ENCODE data around the gene LIN9. TPM values are rescaled to one million over a fixed set of nuclear protein-coding genes. Genes with fewer than 3 reads are reported as not detected.

LIN9 gene
- total and polyA plus RNA-seq, 2 of the 13 experiments (the other 11 are each of a cell fraction or from before 2014, with no cell fraction given), result 3.0 to 10.0 TPM

- TF ChIP-seq, protein P1, sequence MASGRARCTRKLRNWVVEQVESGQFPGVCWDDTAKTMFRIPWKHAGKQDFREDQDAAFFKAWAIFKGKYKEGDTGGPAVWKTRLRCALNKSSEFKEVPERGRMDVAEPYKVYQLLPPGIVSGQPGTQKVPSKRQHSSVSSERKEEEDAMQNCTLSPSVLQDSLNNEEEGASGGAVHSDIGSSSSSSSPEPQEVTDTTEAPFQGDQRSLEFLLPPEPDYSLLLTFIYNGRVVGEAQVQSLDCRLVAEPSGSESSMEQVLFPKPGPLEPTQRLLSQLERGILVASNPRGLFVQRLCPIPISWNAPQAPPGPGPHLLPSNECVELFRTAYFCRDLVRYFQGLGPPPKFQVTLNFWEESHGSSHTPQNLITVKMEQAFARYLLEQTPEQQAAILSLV (CRISPR knock-in tag; IDR thresholded peaks at IDR 0.05; ENCODE audit: borderline replicate concordance), result no peak; the same call in 1 of the 2 replicates
- TF ChIP-seq, protein P2, sequence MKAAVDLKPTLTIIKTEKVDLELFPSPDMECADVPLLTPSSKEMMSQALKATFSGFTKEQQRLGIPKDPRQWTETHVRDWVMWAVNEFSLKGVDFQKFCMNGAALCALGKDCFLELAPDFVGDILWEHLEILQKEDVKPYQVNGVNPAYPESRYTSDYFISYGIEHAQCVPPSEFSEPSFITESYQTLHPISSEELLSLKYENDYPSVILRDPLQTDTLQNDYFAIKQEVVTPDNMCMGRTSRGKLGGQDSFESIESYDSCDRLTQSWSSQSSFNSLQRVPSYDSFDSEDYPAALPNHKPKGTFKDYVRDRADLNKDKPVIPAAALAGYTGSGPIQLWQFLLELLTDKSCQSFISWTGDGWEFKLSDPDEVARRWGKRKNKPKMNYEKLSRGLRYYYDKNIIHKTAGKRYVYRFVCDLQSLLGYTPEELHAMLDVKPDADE (CRISPR knock-in tag; IDR thresholded peaks at IDR 0.05), result no peak
- TF ChIP-seq MZF1 (CRISPR knock-in tag; IDR thresholded peaks at IDR 0.05; ENCODE audit: borderline replicate concordance) (no peak), ZNF747 (CRISPR knock-in tag; IDR thresholded peaks at IDR 0.05; ENCODE audit: borderline replicate concordance) (no peak), JUN (CRISPR knock-in tag; IDR thresholded peaks at IDR 0.05) (no peak), ZNF629 (CRISPR knock-in tag; conservative IDR thresholded peaks at IDR 0.05) (no peak), ATM (IDR thresholded peaks at IDR 0.05; ENCODE audit: borderline replicate concordance) (no peak), ZNF816 (CRISPR knock-in tag; IDR thresholded peaks at IDR 0.05; ENCODE audit: borderline replicate concordance) (peak; percentile 97; the same call in 1 of the 2 replicates), BHLHE40 (IDR thresholded peaks at IDR 0.05; ENCODE audit: low read length) (no peak), FOXO1 (CRISPR knock-in tag; IDR thresholded peaks at IDR 0.05) (no peak), HES4 (CRISPR knock-in tag; IDR thresholded peaks at IDR 0.05; ENCODE audit: borderline replicate concordance) (no peak; the same call in 1 of the 2 replicates), THAP9 (CRISPR knock-in tag; IDR thresholded peaks at IDR 0.05; ENCODE audit: borderline replicate concordance) (no peak; the same call in 1 of the 2 replicates), ZNF101 (CRISPR knock-in tag; IDR thresholded peaks at IDR 0.05; ENCODE audit: borderline replicate concordance, low read depth) (0 out of 2 replicates have a peak, but pooled peaks have one; percentile 50), ZBTB14 (CRISPR knock-in tag; IDR thresholded peaks at IDR 0.05) (no peak), PRDM15 (CRISPR knock-in tag; IDR thresholded peaks at IDR 0.05) (no peak), ZNF331 (CRISPR knock-in tag; IDR thresholded peaks at IDR 0.05) (0 out of 2 replicates have a peak, but pooled peaks have one; percentile 32), ATF1 (CRISPR knock-in tag; IDR thresholded peaks at IDR 0.05) (no peak), MBNL3 (CRISPR knock-in tag; conservative IDR thresholded peaks at IDR 0.05) (no peak), ZNF570 (CRISPR knock-in tag; IDR thresholded peaks at IDR 0.05; ENCODE audit: borderline replicate concordance) (peak; percentile 78; the same call in 1 of the 2 replicates), KDM1A (CRISPR knock-in tag; IDR thresholded peaks at IDR 0.05) (no peak)
Measured at GRCh38 chr1:226308723-226309397, at the start of gene LIN9 (continued).
